ENCODE measurements around the gene CLCNKB. TPM values are rescaled to one million over a fixed set of nuclear protein-coding genes. Genes with fewer than 3 reads are reported as not detected.
"Not testable (repeated sequence)": the region's sequence is repeated elsewhere in the genome, so short reads cannot be mapped to it uniquely, and the experiment has no call there.

Gene CLCNKB
- total RNA-seq, 2 donors from 2014 or later, result 2.2 to 2.5 TPM

DNA sequence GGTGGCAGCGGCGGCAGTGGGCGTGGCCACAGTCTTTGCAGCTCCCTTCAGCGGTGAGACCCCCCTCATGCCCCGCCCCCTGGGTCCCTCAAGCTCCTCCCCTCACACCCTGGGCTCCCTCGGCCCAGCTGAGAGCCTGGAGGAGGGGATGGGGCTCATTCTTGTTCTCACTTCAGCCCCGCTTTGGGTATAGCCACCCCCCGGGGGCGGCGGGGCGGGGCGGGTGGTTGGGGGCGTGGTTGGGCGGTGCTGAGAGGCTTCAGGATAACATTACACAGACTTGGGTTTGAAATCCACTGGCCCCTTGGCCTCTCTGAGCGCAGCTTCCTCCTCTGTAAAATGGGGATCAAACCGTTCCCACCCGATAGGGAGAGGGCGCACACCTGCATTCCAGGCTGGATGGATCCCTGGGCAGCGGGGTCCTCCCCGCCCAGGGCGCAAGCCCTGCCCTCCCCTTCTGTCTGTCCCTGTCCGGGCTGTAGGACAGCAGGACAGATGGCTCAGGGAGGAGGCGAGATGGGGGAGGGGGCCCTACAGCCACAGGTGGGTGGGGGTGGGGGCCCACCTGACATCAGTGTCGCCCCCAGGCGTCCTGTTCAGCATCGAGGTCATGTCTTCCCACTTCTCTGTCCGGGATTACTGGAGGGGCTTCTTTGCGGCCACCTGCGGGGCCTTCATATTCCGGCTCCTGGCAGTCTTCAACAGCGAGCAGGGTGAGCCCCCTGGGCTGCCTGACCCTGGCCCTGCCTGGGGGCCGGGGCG, 16.7 kb upstream of the CLCNKB start:
- intact Hi-C loops (cut with DNase I), result no loop called here
- DNase-seq (no peak), ATAC-seq (peak; percentile 54 to 56)

DNA sequence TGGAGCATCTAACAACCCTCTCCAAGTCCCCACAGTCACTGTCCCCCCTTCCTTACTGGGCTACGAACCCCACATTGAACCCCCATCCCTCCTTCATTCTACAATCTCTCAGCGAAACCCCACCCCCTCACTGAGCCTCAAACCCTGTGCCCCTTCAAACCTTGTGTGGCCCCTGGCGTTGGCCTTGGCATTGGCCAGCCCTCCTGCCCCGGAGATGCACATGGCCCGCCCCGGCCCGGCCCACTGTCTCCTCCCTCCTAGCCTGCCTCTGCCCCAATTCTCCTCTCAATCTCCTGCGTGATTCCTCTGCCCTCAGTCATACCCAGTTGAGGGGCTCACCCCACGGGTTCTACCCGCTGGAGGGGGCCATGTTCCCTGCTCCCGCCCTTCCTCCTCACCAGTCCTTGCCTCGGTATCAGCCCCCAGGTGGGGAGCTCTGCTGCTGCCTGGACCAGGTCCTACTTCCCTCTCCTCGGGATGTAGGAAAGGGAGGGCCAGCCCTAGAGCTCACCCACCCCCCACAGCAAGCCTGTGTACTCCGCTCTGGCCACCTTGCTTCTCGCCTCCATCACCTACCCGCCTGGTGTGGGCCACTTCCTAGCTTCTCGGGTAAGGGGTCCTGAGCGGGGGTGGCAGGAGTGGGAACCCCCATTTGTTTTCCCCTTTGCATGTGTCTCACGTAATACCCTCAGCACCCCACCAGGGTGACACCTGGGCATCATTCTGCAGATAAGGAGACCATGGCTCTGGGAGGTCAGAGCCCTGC, 15.2 kb upstream of the CLCNKB start:
- intact Hi-C loops (cut with DNase I), result no loop called here
- DNase-seq (no peak), ATAC-seq (no peak)

DNA sequence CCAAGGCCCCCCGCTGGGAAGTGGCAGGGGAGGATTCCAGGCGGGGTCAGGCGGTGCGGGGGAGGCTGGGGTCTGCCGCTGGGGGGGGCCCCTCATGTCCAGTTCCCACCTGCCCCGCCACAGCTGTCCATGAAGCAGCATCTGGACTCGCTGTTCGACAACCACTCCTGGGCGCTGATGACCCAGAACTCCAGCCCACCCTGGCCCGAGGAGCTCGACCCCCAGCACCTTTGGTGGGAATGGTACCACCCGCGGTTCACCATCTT, 14.6 kb upstream of the CLCNKB start:
- DNase-seq; intact Hi-C loops (cut with DNase I); ATAC-seq: not testable (repeated sequence)

DNA sequence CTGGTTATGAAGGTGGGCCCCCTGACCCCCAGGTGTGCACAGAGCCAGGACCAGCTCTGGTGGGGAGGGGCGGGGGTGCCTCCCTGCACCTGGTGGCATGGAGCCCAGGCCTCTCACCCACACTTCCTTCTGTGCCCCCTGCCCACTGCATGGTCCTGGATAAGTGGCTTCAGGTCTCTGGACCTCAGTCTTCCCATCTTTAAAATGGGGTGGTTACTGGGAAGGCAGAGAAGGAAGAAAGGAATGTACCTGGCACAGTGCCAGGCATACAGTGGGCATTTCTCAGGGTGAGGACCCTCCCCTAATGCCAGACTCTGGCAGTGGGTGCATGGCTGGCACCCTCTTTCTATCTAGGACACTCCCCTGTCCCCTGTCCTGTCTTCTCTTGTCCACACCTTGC, 14.3 kb upstream of the CLCNKB start:
- DNase-seq (no peak), ATAC-seq (no peak)
- intact Hi-C loops (cut with DNase I), result no loop called here

DNA sequence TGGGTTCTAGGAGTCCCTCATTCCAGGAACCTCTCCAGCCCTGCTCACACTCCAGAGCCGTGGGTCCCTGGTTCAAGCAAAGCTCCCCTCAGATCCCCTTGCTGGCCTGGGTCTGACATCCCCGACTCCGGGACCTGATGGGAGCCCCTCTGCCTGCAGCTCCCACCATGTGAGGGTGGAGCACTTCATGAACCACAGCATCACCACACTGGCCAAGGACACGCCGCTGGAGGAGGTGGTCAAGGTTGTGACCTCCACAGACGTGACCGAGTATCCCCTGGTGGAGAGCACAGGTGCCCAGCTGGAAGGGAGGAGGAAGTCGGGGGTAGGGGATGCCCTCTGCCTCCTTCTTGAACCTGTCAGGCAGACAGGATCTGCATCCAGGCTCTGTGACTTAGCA, 12.0 kb upstream of the CLCNKB start:
- ATAC-seq (no peak), DNase-seq (no peak)
- intact Hi-C loops (cut with DNase I), result no loop called here

DNA sequence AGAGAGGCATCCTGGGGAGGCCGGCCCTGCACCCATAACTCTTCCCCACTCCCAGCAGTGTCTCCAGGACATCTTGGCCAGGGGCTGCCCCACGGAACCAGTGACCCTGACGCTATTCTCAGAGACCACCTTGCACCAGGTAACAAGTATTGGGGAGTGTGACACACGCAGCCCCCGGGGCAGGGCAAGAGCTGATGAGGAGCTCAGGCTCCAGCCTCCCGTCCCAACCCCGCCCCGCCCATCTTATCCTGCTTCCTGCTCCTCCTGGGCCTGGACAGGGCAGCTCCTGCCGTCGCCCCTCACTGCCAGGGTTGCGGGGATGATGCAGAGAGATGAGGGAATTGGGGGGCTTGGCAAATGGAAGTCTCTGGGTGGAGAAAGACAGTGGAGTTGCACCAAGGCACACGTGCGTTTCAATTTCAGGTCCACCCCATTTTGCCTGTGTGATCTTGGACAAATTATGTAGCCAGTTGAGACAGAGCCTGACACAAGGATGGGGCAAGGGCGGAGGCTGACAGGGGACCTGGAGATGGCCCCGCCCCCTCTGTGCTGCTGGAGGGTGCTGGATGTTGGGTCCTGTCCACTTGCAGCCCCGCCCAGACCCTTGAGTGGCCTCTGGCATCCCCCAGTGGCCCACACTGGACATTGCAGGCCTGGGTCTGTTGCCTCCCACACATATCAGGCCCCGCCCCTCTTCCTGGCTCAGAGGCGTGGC, 11.0 kb upstream of the CLCNKB start:
- ATAC-seq (peak; percentile 94 to 96), DNase-seq (peak; percentile 89)
- intact Hi-C loops (cut with DNase I), result loop anchor here in 1 of 2 donors (1.0 kb wide), 1 partner anchor 23 kb away; no protein-coding TSS in a partner anchor

DNA sequence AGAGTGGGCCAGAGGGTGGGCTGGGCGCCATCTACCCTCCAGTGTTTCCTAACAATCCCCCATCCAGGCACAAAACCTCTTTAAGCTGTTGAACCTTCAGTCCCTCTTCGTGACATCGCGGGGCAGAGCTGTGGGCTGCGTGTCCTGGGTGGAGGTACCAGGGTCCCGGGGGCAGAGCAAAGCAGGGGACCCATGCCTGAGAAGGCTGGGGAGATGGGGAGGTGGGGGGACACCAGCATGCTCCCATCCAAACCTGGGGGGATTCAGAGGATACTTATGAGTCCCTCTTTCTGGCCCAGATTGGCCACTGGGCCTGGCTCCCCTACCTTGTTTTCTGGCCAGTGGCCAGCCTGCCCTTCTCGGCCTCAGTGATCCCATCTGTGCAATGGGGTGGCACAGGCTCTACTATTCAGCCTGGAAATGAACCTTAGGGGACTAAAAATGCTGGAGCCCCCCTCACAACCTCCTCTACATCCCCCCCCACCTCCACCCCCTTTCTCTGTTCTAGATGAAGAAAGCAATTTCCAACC, 10.4 kb upstream of the CLCNKB start:
- DNase-seq; intact Hi-C loops (cut with DNase I): not testable (repeated sequence)
- ATAC-seq, result peak in 1 of 2 donors; percentile 7

DNA sequence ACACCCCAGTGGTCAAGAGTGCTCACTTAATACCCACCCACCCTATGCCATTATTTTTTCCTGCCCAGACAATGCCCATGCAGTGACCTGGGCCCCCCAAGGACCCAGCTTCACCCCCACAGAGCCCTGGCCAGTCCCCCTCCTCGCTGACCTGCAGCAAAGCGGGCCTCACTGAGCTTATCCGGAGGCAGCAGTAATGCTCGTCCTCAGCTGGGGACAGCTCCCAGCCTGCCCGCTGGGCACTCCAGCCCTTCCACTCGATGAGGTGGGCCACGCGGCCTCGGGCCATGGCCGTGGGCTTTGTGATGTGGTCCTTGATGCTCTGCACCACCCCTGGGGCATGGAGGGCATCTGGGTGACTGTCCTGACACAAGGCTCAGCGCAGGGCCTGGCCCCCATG, 7.1 kb upstream of the CLCNKB start:
- DNase-seq; ATAC-seq; intact Hi-C loops (cut with DNase I): not testable (repeated sequence)

DNA sequence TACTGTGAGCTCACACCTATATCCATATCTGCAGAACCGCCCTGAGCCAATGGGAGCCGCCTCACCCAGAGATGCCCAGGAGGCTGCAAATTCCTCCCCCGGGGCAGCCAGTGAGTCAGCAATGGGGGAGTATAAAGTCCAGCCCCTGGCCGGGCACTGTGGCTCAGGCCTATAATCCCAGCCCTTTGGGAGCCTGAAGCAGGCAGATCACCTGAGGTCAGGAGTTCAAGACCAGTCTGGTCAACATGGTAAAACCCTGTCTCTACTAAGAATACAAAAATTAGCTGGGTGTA, 5.0 kb upstream of the CLCNKB start:
- DNase-seq (no peak), ATAC-seq (peak in 1 of 2 donors; percentile 27)
- intact Hi-C loops (cut with DNase I), result no loop called here

DNA sequence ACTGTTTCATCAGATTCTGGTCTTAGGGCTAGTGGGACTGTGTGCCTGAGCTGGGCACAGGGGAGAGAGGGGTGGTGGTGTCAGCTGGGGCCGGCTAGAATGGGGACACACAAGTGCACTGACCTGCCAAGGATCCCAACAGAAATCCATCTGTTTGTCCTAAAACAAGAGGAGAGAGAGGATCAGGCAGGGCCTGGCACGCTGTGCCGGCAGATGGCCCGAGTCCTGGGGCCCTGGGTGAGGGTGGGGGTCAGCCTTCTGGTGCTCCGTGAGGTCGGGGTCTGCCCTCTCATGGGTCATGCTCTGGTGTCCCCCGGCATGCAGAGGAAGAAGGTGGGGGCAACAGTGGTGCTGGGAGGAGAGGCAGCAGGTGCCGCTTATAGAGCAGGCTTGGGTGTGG, 3.7 kb upstream of the CLCNKB start:
- intact Hi-C loops (cut with DNase I), result loop anchor here in 1 of 2 donors (5.0 kb wide), 1 partner anchor 38 kb away; the partner anchor contains the start of gene SRARP
- DNase-seq, ATAC-seq: not testable (repeated sequence)

DNA sequence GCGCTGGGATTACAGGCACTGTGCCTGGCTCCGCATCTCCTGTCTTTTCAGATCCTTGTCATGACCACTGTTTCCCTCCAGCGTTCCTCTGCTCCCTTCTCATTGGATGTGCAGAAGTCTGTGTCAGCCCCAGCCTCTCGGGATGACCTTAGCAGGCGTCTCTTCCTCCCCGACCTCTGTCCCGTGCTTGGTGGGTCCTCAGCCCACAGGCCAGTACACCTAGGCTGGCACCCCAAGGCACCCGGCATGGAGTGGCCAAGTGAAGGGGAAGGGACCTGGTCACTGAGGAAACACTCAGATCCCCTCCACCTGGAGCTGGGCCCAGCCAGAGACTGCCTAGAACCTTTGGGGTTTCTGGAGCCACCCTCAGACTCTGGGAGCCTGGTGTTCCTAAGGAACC, 2.4 kb upstream of the CLCNKB start:
- intact Hi-C loops (cut with DNase I), result loop anchor here in 1 of 2 donors (5.0 kb wide), 1 partner anchor 39 kb away; the partner anchor contains the start of gene SRARP
- DNase-seq, result no peak
- no peak for ATAC-seq

DNA sequence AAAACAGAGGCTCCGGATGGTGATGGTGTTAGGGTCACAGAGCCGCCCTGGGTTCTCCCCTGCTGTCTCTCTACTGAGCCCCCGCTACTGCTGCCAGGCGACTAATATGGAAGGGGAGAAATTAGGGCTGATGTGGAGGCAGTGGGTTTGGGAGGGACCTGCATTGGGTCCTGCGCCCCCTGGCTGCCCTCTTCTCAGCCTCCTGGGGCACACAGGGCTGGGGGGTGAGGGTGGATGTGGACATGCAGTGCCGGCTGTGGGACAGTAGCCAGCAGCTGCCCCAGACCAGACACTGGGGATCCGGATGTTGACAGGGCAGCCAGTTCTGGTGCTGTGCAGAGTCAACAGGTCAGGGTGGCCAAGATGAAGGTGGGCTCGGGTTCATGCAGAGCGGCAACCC, 1.5 kb upstream of the CLCNKB start:
- no peak for ATAC-seq
- DNase-seq, result no peak
- intact Hi-C loops (cut with DNase I), result loop anchor here in 1 of 2 donors (5.0 kb wide), 1 partner anchor 40 kb away; the partner anchor contains the start of gene SRARP

DNA sequence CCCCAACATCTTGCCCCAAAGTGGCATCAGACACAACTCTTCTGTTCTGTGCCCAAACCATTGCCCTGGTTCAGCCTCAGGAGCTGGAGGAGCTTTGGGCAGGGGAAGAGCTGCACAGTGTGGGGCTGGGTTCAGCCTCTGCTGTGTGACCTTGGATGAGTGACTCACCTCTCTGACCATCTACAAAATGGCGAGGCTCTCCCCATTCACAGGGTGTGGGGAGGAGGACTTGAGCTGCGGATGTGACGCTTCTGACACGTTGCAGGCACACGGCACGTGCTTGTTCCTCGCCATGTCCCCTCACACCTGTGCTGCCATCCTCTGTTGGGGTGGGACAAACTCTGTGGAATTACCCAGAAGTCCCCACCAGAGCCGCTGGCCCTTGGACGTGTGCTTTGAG, 928 bp upstream of the CLCNKB start:
- DNase-seq, result not testable (repeated sequence)
- intact Hi-C loops (cut with DNase I), result loop anchor here in 1 of 2 donors (5.0 kb wide), 1 partner anchor 40 kb away; the partner anchor contains the start of gene SRARP
- ATAC-seq, result peak in 1 of 2 donors; percentile 23

DNA sequence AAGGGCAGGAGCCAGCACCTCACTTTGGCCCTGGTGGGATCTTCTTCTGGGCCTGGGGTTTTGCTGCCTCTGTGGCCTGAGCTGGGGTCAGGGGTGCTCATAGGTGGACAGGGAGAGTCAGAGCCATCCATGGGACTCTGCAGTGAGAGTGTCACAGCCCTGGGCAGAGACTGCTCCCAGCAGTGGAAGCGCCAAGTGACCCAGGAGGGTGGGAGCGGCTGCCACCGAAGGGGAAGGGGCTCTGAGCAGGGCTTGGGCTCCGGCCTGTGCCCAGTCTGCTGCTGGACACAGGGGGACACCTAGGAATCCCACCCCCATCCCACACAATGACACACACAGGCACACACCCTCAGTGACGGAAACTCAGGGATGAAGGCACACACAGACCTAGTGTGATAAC, 368 bp downstream of the CLCNKB start:
- intact Hi-C loops (cut with DNase I), result loop anchor here in 1 of 2 donors (5.0 kb wide), 1 partner anchor 42 kb away; the partner anchor contains the start of gene SRARP
- ATAC-seq (no peak), DNase-seq (no peak)

DNA sequence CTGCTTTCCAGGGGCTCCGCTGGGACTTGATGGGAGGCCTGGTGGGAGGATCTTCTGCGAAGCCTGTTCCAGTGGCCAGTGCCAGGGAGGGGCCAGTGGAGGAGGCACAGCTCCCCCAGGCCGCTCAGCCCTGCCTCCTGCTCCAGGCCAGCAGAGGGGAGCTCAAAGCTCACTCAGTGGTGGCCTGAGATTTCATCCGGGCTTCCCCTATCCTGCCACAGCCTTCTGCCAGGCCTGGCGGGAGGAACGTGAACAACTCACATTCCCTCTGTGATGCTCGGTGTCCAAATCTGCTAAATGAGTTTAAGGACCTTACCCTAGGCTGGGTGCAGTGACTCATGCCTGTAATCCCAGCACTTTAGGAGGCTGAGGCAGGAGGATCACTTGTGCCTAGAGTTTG, 3.3 kb downstream of the CLCNKB start:
- intact Hi-C loops (cut with DNase I), result no loop called here
- DNase-seq (no peak), ATAC-seq (no peak)

DNA sequence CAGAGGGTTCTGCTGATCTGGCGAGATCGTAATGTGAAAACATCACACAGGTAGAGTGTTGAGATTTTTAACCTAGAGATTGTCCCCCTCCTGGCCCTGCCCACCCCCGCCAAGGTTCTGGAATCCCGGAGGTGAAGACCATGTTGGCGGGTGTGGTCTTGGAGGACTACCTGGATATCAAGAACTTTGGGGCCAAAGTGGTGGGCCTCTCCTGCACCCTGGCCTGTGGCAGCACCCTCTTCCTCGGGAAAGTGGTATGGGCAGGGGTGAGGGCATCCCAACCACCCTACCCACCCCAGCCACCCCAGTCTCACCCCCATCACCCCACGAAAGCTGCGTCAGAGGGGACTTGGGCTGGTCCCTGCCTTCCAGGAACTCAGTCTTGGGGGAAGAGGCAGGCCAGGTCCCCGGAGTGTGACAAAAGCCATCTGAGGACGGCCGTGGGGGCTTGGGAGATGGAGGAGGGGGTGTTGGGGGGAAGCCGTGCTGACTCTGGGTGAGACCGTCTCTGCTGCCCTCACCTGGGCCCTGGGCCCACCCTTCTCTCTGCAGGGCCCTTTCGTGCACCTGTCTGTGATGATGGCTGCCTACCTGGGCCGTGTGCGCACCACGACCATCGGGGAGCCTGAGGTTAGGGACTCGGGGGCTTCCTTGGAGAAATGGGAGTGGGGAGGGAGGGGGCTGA, 4.4 kb downstream of the CLCNKB start:
- no peak for ATAC-seq
- intact Hi-C loops (cut with DNase I), result no loop called here

DNA sequence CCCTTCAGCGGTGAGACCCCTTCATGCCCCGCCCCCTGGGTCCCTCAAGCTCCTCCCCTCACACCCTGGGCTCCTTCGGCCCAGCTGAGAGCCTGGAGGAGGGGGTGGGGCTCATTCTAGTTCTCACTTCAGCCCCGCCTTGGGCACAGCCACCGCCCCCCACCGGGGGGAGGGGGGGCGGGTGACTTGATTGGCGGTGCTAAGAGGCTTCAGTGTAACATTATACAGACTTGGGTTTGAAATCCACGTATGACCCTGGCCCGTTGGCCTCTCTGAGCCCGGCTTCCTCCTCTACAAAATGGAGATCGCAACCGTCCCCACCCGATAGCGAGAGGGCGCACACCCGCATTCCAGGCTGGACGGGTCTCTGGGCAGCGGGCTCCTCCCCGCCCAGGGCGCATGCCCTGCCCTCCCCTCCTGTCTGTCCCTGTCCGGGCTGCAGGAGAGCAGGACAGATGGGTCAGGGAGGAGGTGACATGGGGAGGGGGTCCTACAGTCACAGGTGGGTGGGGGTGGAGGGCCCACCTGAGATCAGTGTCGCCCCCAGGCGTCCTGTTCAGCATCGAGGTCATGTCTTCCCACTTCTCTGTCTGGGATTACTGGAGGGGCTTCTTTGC, 5.1 kb downstream of the CLCNKB start:
- ATAC-seq (peak; percentile 86), DNase-seq (peak; percentile 72)
- intact Hi-C loops (cut with DNase I), result no loop called here

More for the DNA sequence above, 4.4 kb downstream of the CLCNKB start:
- no peak for DNase-seq

DNA sequence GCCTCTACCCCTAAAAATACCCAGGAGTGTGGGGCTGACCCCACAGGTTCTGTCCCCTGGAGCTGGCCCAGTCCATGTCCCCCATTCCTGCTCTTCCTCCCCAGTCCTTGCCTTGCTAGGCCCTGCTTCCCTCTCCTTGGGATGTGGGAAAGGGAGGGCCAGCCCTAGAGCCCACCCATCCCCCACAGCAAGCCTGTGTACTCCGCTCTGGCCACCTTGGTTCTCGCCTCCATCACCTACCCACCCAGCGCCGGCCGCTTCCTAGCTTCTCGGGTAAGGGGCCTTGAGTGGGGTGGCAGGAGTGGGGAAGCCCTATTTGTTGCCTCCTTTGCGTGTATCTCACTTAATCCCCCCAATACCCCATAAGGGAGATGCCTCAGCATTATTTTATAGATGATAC, 6.7 kb downstream of the CLCNKB start:
- ATAC-seq, result no peak
- intact Hi-C loops (cut with DNase I), result loop anchor here (10.0 kb wide), 2 partner anchors 46 to 256 kb away; partner anchors contain the start of gene SRARP (in 1 of the 2)

More for the DNA sequence above, 6.7 kb downstream of the CLCNKB start:
- no peak for DNase-seq

All from left cardiac atrium (tissue), 4 donors.